HG03025 (cell line): ENCODE results near the gene ZRSR2.
A peak's percentile ranks its signal among the peaks of the same experiment; 100 is the strongest.
"Not testable (repeated sequence)": the region's sequence is repeated elsewhere in the genome, so short reads cannot be mapped to it uniquely, and the experiment has no call there.

ENCODE experiments used
- ATAC-seq: cut with Tn5 transposase; IDR thresholded peaks from one replicate; pipeline ENCODE4 v1.9.1; 2021; ENCODE audit warnings: mild to moderate bottlenecking, moderate library complexity; ENCODE audit not compliant: unreplicated experiment, low FRiP score

The ZRSR2 gene

GRCh38 chrX:15790769-15791290 is 546 bp downstream of the ZRSR2 start:
- peak; percentile 24 for ATAC-seq

- ATAC-seq, result no peak
Observed at GRCh38 chrX:15797707-15798106, 7.4 kb downstream of the ZRSR2 start.

GRCh38 chrX:15804563-15804962 is 14.3 kb downstream of the ZRSR2 start:
- ATAC-seq, result no peak

- no peak for ATAC-seq
Observed at GRCh38 chrX:15808254-15808653, 18.0 kb downstream of the ZRSR2 start.

GRCh38 chrX:15812192-15812938 is 22.1 kb downstream of the ZRSR2 start:
- no peak for ATAC-seq

- no peak for ATAC-seq
Observed at GRCh38 chrX:15813416-15813815, 23.1 kb downstream of the ZRSR2 start.

- no peak for ATAC-seq
Observed at GRCh38 chrX:15814771-15815365, 24.6 kb downstream of the ZRSR2 start.

- ATAC-seq, result peak; percentile 77
Observed at GRCh38 chrX:15815779-15816437, 25.6 kb downstream of the ZRSR2 start.

- ATAC-seq, result no peak
Observed at GRCh38 chrX:15816438-15816809, 26.1 kb downstream of the ZRSR2 start.

- ATAC-seq, result no peak
Observed at GRCh38 chrX:15816886-15817285, 26.6 kb downstream of the ZRSR2 start.

GRCh38 chrX:15820106-15821073 is 30.1 kb downstream of the ZRSR2 start:
- ATAC-seq, result no peak

- no peak for ATAC-seq
Observed at GRCh38 chrX:15822922-15823321, 32.6 kb downstream of the ZRSR2 start.

GRCh38 chrX:15825936-15826335 is 35.7 kb downstream of the ZRSR2 start:
- no peak for ATAC-seq

- no peak for ATAC-seq
Observed at GRCh38 chrX:15829217-15829616, 38.9 kb downstream of the ZRSR2 start.

- ATAC-seq, result not testable (repeated sequence)
Observed at GRCh38 chrX:15831347-15831746, 41.1 kb downstream of the ZRSR2 start.

GRCh38 chrX:15834053-15834452 is 43.8 kb downstream of the ZRSR2 start:
- ATAC-seq, result no peak

- ATAC-seq, result no peak
Observed at GRCh38 chrX:15834827-15835595, 44.7 kb downstream of the ZRSR2 start.

GRCh38 chrX:15838017-15838416 is 47.7 kb downstream of the ZRSR2 start:
- ATAC-seq, result no peak

GRCh38 chrX:15841853-15842516 is 51.7 kb downstream of the ZRSR2 start:
- no peak for ATAC-seq
